ENCODE measurements around the gene KCNF1. TPM values are rescaled to one million over a fixed set of nuclear protein-coding genes. Genes with fewer than 3 reads are reported as not detected.

The KCNF1 gene
- total and polyA plus RNA-seq, 2 experiments from 2014 or later, result 0.75 to 1.3 TPM

DNA sequence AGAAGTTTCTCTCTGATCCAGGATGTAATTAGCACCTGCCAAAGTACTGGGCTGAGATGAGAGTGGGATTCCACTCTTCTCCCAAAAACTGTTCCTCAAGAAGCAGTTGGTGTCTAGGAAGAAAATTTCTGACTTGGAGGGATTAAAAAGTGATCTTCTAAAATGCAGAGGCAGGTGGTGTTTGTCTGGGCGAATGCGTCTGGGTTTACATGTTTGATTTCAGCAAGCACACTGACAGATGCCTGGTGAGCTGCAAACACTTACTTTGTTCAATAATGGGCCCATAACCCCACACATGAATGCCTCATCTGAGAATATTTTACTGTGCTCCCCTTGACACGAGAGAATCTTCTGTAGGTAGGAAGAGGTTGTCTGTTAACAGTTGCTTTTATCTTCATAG lies 24.3 kb upstream of the KCNF1 start:
- Histone ChIP-seq H3K27ac (no peak overlapping the region), H3K4me3 (no peak overlapping the region), H3K9me3 (ENCODE audit: low read depth) (no peaks in the 10 kb centered on the region), H3K27me3 (no peaks in the 10 kb centered on the region), H3K4me1 (ENCODE audit: low read depth) (no peaks in the 10 kb centered on the region), H3K36me3 (no peaks in the 10 kb centered on the region)
- TF ChIP-seq, protein P1, sequence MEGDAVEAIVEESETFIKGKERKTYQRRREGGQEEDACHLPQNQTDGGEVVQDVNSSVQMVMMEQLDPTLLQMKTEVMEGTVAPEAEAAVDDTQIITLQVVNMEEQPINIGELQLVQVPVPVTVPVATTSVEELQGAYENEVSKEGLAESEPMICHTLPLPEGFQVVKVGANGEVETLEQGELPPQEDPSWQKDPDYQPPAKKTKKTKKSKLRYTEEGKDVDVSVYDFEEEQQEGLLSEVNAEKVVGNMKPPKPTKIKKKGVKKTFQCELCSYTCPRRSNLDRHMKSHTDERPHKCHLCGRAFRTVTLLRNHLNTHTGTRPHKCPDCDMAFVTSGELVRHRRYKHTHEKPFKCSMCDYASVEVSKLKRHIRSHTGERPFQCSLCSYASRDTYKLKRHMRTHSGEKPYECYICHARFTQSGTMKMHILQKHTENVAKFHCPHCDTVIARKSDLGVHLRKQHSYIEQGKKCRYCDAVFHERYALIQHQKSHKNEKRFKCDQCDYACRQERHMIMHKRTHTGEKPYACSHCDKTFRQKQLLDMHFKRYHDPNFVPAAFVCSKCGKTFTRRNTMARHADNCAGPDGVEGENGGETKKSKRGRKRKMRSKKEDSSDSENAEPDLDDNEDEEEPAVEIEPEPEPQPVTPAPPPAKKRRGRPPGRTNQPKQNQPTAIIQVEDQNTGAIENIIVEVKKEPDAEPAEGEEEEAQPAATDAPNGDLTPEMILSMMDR (IDR thresholded peaks at IDR 0.05; ENCODE audit: low read depth, low read length), result no peak
- DNase-seq (ENCODE audit: low read depth in 1 of 2, low spot score in 1 of 2), result no peak

DNA sequence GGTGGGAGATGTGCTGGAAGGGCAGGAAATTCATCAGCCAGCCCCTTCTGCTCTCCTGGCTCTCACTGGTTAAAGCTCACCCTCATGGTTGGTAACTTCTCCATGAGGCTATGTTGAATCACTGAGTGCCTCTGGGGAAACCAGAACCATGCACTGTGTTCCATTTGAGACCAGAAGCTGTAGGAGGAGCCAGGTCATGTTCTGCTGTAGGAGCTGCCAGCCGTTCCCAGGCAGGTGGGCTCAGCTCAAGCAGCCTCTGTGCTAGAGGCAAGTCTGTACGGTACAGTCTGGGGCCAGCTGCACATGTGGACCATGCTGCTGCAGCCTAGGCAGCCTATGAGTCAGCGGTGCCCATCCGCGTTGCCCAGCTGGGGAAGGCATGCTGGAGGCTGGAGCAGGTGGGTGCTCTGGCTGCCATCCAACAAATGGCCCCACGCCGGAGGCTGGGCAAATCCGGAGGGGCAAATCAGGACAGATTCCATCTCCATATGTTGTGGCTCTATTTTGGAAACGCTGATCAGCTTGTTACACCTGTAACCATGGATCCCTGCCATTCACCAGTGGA lies 22.0 kb upstream of the KCNF1 start:
- TF ChIP-seq, protein P1 (IDR thresholded peaks at IDR 0.05; ENCODE audit: low read depth, low read length), result no peak
- no peak for DNase-seq (ENCODE audit: low read depth in 1 of 2, low spot score in 1 of 2)
- Histone ChIP-seq H3K4me3 (no peak overlapping the region), H3K9me3 (ENCODE audit: low read depth) (no peaks in the 10 kb centered on the region), H3K36me3 (no peaks in the 10 kb centered on the region), H3K27me3 (no peaks in the 10 kb centered on the region), H3K27ac (no peak overlapping the region), H3K4me1 (ENCODE audit: low read depth) (no peaks in the 10 kb centered on the region)

DNA sequence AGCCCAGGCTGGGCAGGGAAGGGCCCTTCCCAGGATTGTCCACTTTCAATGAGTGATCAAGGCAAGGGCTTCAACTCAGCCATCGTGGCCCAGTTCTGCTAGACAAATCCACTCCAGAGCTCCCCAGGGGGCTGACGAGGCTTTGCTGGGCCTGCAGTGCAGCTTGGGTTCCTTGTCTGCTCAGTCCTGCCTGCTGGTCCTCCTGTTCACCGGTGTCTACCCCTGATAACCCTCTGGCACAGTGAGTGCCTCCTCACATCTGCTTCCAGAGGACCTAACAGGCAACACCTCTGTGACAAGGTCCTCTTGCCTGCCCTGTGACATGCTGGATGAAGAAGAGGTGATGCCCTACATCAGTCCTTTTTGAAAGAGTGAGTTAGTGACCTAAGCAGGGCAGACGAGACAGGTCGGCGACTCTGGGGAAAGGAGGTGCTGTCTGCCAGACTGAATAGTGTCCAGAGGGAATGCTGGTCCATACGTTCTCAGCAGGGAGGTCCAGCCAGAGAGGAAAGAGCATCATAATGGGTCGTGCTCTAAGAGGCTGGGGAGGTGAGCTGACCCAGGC lies 20.9 kb upstream of the KCNF1 start:
- no peaks in the 10 kb centered on the region for H3K27me3 ChIP-seq
- DNase-seq (ENCODE audit: low read depth in 1 of 2, low spot score in 1 of 2), result no peak
- H3K4me1 ChIP-seq (ENCODE audit: low read depth), result no peaks in the 10 kb centered on the region
- no peak overlapping the region for H3K27ac ChIP-seq
- H3K9me3 ChIP-seq (ENCODE audit: low read depth), result no peaks in the 10 kb centered on the region
- TF ChIP-seq, protein P1 (IDR thresholded peaks at IDR 0.05; ENCODE audit: low read depth, low read length), result no peak
- no peaks in the 10 kb centered on the region for H3K36me3 ChIP-seq
- no peak overlapping the region for H3K4me3 ChIP-seq

DNA sequence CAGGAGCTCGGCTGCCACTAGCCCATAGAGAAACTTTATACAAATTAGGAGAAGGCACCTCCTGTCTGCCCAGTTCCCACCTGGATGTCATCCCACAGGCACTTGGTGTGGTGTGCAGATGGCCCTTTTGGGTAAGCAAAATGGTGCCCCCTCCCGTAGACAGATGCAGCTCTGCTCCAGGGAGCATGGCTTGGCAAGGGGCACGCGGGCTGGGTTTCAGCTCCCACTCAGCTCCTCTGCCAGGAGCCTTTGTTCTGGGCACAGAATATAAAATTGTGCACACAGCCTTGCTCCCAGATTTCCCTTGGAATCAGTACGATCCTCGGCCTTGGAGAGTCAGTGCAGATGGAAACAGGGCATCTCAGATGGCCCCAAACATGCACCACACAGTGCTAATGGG lies 20.3 kb upstream of the KCNF1 start:
- Histone ChIP-seq H3K9me3 (ENCODE audit: low read depth) (no peaks in the 10 kb centered on the region), H3K36me3 (no peaks in the 10 kb centered on the region), H3K27ac (no peak overlapping the region), H3K27me3 (no peaks in the 10 kb centered on the region), H3K4me3 (no peak overlapping the region), H3K4me1 (ENCODE audit: low read depth) (no peaks in the 10 kb centered on the region)
- TF ChIP-seq, protein P1 (IDR thresholded peaks at IDR 0.05; ENCODE audit: low read depth, low read length), result no peak
- no peak for DNase-seq (ENCODE audit: low read depth in 1 of 2, low spot score in 1 of 2)

DNA sequence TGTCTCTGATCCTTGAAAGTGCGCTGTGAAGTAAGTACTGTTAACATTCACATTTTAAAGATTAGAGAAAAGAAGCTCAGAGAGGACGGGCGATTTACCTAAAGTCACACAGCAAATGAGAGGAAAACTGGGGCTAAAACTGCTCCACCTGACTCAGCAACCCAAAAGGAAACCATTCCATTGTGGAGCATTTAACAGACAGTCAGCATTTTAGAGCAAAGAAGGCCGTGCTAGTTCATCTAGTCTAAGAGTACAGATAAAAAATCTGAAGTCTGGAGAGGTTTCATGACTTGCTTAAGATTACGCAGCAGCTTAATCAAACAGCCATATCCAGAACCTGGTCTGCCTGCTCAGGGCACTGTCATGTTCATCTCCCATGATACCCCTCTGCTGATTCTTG lies 19.9 kb upstream of the KCNF1 start:
- Histone ChIP-seq H3K4me1 (ENCODE audit: low read depth) (no peaks in the 10 kb centered on the region), H3K9me3 (ENCODE audit: low read depth) (no peaks in the 10 kb centered on the region), H3K36me3 (no peaks in the 10 kb centered on the region), H3K4me3 (no peak overlapping the region), H3K27ac (no peak overlapping the region), H3K27me3 (no peaks in the 10 kb centered on the region)
- no peak for DNase-seq (ENCODE audit: low read depth in 1 of 2, low spot score in 1 of 2)
- TF ChIP-seq, protein P1 (IDR thresholded peaks at IDR 0.05; ENCODE audit: low read depth, low read length), result no peak

All from cardiac muscle cell (in vitro differentiated cells and primary cell).